Activated T-cell treated with anti-CD3 and anti-CD28 coated beads, Interleukin-2, amount 50 U/mL, for 24 hours (primary cell): Measurements from ENCODE around the gene NTN4.

ENCODE experiments used
- DNase-seq: peaks from one replicate; pipeline ENCODE4 v3.0.0-alpha.2; 2020
- H3K27ac Mint-ChIP-seq: 2 replicates; pipeline ENCODE4 v1.8.0; 2020; ENCODE audit warnings: mild to moderate bottlenecking, mixed read lengths
- H3K27me3 Mint-ChIP-seq: 2 replicates; pipeline ENCODE4 v1.8.0; 2020; ENCODE audit warnings: mixed read lengths
- H3K36me3 Mint-ChIP-seq: 2 replicates; pipeline ENCODE4 v1.8.0; 2020; ENCODE audit warnings: low read depth, mixed read lengths
- H3K4me1 Mint-ChIP-seq: 2 replicates; pipeline ENCODE4 v1.8.0; 2020; ENCODE audit warnings: low read depth, mixed read lengths
- H3K4me3 Mint-ChIP-seq: 2 replicates; pipeline ENCODE4 v1.8.0; 2020; ENCODE audit warnings: mild to moderate bottlenecking, moderate library complexity, mixed read lengths
- H3K9me3 Mint-ChIP-seq: 2 replicates; pipeline ENCODE4 v1.8.0; 2020; ENCODE audit warnings: mixed read lengths

Gene NTN4

DNA sequence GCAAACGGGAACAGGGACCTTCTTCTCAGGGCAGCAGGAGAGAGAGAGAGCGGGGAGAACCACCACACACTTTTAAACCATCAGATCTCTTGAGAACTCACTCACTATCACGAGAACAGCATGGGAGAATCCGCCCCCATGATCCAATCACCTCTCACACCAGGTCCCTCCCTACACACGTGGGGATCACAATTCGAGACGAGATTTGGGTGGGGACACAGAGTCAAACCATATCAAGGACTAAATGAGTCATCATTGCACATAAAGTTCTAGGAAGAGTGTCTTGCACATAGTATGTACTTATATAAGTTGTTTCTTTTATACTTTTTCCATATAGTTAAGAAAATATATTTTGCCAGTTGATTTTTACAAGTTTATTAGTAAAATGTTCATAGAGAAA is 17.6 kb upstream of the NTN4 start:
- peaks cover 34% of the 10 kb centered on the region for H3K27me3 Mint-ChIP-seq
- no peaks in the 10 kb centered on the region for H3K36me3 Mint-ChIP-seq
- H3K4me1 Mint-ChIP-seq, result peaks cover 3% of the 10 kb centered on the region
- H3K9me3 Mint-ChIP-seq, result no peaks in the 10 kb centered on the region
- no peak overlapping the region for H3K4me3 Mint-ChIP-seq
- DNase-seq, result no peak
- no peak overlapping the region for H3K27ac Mint-ChIP-seq

DNA sequence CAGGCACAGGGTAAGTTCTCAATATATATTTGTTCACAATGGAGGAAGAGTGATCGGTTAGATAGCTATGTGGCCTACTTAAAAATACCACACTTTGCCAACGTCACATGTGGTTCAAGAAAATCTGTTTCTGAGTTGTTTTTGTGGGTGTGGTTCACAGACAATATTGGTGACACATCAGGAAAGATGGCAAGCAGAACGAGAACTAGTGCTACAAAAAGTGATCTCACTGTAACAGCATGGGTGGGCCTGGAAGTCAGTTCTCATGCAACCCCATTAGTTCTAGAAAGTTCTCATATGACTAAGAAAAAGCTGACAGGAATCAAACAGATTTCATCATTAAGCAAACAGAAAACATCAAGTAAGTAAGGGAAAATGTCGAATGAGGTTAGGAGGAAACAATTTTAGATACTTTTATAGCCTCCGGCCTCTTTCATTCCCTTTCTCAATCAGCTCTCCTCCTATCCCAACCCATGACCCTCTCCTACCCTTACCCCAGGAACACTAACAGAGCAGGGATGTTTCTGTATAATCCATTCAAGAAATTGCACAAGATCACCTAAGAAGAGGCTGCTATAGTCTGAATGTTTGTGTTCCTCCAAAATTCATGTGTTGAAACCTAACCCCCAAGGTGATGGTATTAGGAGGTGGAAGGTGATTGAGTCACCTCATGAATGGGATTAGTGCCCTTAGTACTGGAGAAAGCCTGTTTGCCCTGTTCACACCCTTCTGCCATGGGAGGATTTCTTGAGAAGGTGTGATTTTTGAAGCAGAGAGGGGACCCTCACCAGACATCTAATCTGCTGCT is 15.5 kb upstream of the NTN4 start:
- Mint-ChIP-seq H3K4me1 (peaks cover 3% of the 10 kb centered on the region), H3K4me3 (no peak overlapping the region), H3K9me3 (no peaks in the 10 kb centered on the region), H3K27me3 (peaks cover 20% of the 10 kb centered on the region), H3K36me3 (no peaks in the 10 kb centered on the region), H3K27ac (no peak overlapping the region)
- no peak for DNase-seq

DNA sequence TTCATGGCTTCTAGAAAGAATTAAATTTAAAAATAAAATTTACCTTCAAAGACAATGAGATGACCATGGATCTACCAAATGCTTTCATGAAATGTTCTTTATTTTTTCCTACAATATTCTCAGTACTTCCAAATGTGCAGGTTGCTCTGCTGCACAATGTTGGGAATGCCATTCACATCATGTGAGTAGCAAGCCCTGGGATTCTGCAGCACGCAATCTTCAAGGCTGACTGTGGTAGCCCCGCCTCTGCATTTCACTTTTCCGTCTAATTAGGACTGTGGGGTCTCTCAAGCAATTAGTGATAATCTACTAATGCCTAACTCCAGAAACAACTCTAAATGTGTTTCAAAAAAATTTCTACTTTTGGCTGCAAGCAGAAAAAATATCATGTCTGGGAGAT is 13.7 kb upstream of the NTN4 start:
- no peak for DNase-seq
- peaks cover 16% of the 10 kb centered on the region for H3K27me3 Mint-ChIP-seq
- H3K4me3 Mint-ChIP-seq, result no peak overlapping the region

DNA sequence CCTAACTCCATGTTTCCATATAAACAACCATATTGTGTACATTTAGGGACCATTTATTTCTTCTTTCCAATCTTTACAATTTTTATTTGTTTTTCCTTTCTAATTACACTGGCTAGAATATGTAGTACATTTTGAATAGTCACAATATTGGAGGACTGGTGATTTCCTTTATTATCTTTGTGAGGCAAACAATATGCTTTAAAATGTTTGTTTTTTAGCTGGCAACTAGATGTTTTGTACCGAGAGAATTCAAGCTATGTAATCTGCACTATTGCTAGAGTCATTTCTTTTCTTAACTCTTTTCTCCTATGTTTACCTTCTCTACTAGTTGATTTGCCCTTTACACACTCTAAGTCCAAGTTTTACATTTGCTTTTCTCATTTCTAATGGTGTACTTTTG is 13.3 kb upstream of the NTN4 start:
- no peak for DNase-seq
- Mint-ChIP-seq H3K36me3 (no peaks in the 10 kb centered on the region), H3K4me3 (no peak overlapping the region), H3K9me3 (no peaks in the 10 kb centered on the region), H3K27me3 (peaks cover 16% of the 10 kb centered on the region), H3K4me1 (peaks cover 3% of the 10 kb centered on the region), H3K27ac (no peak overlapping the region)

More for the DNA sequence above, 13.7 kb upstream of the NTN4 start:
- H3K9me3 Mint-ChIP-seq, result no peaks in the 10 kb centered on the region
- H3K27ac Mint-ChIP-seq, result no peak overlapping the region
- no peaks in the 10 kb centered on the region for H3K36me3 Mint-ChIP-seq
- H3K4me1 Mint-ChIP-seq, result peaks cover 3% of the 10 kb centered on the region

DNA sequence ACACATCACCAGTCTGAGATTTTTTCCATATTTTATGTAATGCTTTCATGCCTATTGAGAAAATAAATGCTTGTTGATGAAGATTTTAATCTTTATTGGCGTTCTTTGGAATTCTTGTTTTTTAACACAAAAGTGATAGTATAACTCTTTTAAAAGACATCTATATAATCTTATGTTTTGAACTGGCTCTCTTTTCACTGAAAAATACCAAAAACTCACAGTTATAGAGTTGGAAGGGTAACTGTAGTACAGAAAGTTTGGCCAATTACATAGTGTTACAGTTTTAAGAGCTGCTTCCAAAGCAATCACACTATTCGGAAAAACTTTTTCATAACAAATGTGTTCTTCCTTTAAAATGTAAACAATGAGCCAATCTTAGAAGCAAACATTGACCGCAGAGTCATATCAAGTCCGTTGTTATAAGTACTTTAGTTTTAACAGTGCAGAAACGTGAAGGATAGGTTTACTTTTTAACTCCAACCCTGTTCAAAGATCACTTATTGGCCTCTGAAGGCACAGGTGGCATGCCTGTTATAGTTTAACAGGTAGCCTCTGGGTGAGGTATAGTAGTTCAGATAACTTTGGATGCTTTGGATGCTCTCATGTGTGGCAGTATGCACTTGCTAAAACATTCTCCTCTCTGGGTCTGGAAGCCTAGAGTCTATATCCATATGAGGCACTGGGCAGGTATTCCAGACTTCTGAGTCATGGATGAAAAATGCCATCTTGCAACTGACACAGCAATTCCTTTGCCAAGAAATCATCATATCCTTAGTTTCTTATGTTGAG is 12.1 kb upstream of the NTN4 start:
- Mint-ChIP-seq H3K4me1 (peaks cover 3% of the 10 kb centered on the region), H3K4me3 (no peak overlapping the region), H3K36me3 (no peaks in the 10 kb centered on the region), H3K9me3 (no peaks in the 10 kb centered on the region), H3K27me3 (peaks cover 11% of the 10 kb centered on the region), H3K27ac (no peak overlapping the region)
- no peak for DNase-seq

DNA sequence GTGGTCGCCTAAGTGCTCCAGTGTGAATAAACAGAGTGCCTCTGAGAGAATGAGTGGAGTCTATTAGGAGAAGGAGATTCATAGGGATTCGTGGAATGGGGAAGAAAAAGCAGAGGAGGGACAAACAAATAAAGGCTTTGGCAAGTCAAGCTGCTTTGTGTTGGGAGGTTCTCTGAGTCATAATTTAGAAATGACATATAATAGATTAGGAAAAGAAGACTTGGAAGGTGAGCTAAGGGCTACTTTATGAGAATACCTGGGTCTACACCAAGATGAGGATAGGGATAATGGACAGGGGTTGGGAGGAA is 6.4 kb upstream of the NTN4 start:
- Mint-ChIP-seq H3K9me3 (no peaks in the 10 kb centered on the region), H3K27me3 (peaks cover 49% of the 10 kb centered on the region)

DNA sequence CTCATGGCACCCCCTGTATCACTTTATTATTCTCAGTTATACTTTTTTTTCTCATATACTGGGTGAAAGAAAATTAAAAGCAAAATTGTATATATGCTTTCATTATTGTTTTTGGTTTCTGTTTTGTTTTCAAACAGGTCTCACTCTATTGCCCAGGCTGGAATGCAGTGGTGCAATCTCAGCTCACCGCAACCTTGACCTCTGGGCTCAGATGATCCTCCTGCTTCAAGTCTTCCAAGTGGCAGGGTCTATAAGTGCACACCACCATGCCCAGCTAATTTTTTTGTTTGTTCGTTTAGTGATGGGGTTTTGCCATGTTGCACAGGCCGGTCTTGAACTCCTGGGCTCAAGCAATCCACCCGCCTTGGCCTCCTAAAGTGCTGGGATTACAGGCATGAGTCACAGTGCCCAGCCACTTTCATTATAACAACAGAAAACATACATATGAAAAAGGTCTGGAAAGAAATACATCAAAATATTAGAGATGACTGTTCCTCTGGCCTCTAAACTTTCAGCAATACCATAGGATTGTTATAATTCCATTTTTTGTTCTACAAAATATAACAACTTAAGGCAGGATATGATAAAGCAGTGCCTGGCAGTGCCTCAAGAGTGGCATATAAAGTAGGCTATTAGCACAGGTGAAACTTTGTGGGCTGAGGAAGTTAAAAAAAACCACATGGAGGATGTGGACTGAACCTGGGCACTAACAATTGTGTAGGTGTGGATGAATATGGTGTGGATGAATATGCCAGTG is 5.8 kb upstream of the NTN4 start:
- Mint-ChIP-seq H3K27me3 (peaks cover 54% of the 10 kb centered on the region), H3K36me3 (no peaks in the 10 kb centered on the region), H3K9me3 (no peaks in the 10 kb centered on the region), H3K4me3 (no peak overlapping the region), H3K27ac (no peak overlapping the region), H3K4me1 (peaks cover 4% of the 10 kb centered on the region)
- DNase-seq, result no peak

More for the DNA sequence above, 6.4 kb upstream of the NTN4 start:
- DNase-seq, result no peak
- Mint-ChIP-seq H3K4me3 (no peak overlapping the region), H3K4me1 (peaks cover 3% of the 10 kb centered on the region), H3K27ac (no peak overlapping the region), H3K36me3 (no peaks in the 10 kb centered on the region)

DNA sequence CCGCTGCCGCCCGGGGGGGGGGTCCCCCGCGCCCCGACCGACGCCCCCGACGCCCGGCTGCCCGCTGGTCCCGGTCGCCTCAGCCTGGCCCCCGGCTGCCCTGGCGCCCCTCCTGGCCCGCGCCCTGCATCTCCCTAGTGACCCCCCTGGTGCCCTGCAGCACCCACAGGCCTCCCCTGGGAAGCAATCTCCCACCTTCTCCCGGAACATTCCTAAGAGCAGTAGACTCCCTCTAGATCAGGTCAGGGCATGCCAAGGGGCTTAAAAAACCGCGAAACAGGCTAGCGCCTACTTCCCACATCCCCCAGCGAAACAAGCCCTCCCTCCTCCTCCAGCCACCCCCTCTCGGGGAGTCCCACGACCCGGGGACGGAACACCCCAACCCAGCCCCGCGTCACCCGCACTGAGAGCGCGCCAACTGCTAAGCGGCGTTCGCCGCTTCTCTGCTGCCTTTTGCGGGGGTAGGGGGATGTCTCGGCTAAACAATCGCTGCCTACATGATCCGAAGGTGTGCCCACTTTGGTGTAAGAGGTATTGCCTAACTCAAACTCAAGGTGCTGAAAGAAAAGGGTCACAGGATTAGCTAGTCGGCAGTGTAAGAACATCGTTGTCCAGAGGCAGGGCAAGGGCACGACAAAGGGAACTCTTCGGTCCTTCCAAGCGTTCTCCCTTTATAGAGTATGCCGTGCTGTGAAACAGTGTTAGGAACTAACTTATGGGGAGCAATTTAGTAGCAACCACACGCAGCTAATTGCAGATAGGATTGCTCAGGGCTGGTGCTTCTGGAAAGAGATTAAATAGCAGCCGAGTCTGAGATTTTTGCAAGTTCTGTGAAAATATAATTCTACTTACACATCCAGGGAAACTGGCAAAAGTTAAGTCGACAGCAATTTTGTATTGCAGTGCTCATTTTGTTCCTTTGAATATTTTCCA is 619 bp upstream of the NTN4 start:
- H3K9me3 Mint-ChIP-seq, result no peaks in the 10 kb centered on the region
- peaks cover 85% of the 10 kb centered on the region for H3K27me3 Mint-ChIP-seq
- H3K27ac Mint-ChIP-seq, result no peak overlapping the region
- peaks cover 12% of the 10 kb centered on the region for H3K4me1 Mint-ChIP-seq
- H3K36me3 Mint-ChIP-seq, result no peaks in the 10 kb centered on the region
- DNase-seq, result peak; percentile 50
- peak overlapping the region; percentile 74 for H3K4me3 Mint-ChIP-seq

DNA sequence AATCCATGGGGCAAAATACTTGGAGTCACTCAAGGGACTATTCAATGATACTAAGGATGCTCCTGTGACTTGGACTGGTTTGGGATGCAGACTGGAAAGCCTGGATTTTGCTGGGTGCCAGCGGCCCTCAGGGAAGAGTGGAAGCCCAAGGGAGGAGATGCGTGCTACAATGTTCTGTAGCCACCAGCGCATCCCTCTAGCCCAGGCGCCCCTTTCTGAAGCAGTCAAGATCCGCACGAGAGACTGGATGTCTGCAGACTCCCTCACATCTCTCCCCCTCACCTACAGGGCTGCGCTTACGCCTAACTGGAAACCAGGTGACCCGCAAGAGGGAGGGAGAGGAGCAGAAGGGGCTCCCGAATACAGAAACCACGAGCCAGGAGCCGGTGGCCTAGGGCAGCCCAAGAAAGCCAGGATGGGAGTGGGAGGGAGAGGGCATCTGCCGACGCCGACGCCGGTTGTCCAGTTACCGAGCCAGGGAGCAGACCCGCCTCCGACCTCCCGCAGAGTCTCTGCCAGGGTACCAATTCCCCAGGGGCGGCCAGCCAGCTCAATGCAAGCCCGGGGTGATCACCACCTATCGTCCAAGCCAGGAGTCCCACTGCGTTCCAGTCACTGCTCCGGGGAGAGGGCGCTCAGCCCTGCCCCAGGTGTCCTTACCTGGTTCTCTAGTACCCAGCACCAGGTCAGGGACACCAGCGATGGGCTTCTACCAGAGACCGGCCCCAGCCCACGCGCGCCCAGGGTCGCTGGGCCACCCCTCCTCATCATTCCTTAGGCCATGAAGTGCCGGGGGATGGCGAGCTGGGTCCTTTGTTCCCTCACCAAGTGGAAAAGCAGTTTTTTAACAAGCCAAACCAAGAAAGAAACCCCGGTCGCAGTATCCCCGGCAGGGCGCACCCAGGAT is 1.2 kb downstream of the NTN4 start:
- peak; percentile 34 for DNase-seq
- Mint-ChIP-seq H3K27me3 (peaks cover 83% of the 10 kb centered on the region), H3K36me3 (no peaks in the 10 kb centered on the region), H3K4me1 (peaks cover 12% of the 10 kb centered on the region), H3K4me3 (peak overlapping the region; percentile 65), H3K27ac (no peak overlapping the region), H3K9me3 (no peaks in the 10 kb centered on the region)

DNA sequence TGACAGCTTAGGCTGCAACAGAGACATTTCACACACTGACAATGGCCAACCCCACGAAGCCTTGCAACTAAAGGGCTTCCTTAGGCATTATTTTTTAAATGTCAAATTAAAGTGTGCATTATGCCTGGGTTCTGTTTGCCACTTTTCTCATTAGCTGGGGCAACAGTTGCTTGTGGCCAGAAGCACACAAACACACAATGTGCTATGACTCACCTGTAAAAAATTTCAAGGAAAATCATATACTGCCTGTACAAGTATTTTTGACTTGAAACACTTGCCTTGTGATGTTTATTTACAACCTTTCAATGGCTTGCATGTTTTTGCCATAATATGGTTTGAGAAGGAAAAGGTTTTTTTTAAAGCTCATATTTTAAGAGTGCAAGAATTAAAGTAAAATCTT is 1.9 kb downstream of the NTN4 start:
- Mint-ChIP-seq H3K27me3 (peaks cover 78% of the 10 kb centered on the region), H3K4me1 (peaks cover 12% of the 10 kb centered on the region), H3K9me3 (no peaks in the 10 kb centered on the region), H3K36me3 (no peaks in the 10 kb centered on the region), H3K27ac (no peak overlapping the region), H3K4me3 (no peak overlapping the region)
- DNase-seq, result no peak

DNA sequence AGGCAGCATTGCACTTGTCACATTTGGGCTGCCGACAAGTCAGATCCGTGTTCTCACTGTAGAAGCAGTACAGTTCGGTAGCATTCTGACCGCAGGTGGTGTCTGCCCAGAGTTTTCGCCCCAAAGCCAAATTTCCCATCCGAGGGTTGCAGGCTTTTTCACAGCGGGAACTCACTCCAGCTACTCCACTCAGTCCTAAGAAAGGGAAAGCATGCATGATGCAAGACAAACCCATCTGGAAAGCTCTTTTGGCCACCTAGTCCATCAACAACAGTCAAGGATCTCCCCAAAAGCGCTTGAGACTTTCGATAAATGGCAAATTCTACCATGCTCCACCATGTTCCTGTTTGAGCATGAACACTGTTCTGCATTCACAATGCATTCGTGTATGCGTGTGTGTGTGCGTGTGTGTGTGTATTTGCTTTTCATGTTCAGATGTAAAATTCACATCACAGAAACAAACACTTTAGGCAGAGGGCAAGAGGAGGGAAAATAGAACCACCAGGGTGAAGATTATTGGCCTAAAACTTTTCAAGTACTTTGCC is 3.2 kb downstream of the NTN4 start:
- DNase-seq, result no peak
- H3K4me1 Mint-ChIP-seq, result peaks cover 12% of the 10 kb centered on the region
- H3K4me3 Mint-ChIP-seq, result no peak overlapping the region
- H3K36me3 Mint-ChIP-seq, result no peaks in the 10 kb centered on the region
- no peaks in the 10 kb centered on the region for H3K9me3 Mint-ChIP-seq
- H3K27me3 Mint-ChIP-seq, result peaks cover 69% of the 10 kb centered on the region
- no peak overlapping the region for H3K27ac Mint-ChIP-seq

DNA sequence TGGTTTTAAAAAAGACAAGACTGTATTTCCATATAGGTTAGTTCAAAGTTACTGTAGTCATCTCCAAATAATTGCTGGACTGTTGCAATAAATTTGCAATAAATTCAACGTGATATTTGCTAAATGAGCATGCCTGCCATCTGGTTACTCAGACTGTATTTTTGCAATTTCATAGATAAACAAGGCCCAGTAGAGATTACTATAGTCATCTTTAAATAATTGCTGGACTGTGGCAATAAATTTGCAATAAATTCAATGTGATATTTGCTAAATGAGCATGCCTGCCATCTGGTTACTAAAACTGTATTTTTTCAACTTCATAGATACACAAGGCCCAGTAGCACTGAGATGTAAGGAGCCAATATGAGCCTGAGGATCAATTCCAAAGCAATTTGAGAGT is 5.6 kb downstream of the NTN4 start:
- Mint-ChIP-seq H3K36me3 (no peaks in the 10 kb centered on the region), H3K27ac (no peak overlapping the region)

DNA sequence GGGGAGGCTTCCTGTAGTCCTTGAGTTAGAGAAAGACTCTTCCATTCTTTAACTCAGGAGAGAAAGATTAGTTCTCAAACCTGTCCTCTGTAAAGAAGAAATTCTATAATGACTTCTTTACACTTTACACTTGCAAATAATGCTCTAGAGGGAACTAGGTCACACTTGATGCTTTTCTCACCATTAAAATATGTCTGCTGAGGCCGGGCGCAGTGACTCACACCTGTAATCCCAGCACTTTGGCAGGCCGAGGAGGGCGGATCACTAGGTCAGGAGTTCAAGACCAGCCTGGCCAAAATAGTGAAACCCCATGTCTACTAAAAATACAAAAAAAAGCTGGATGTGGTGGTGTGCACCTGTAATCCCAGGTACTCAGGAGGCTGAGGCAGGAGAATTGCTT is 6.3 kb downstream of the NTN4 start:
- H3K9me3 Mint-ChIP-seq, result no peaks in the 10 kb centered on the region
- no peak overlapping the region for H3K4me3 Mint-ChIP-seq
- DNase-seq, result no peak
- peaks cover 52% of the 10 kb centered on the region for H3K27me3 Mint-ChIP-seq
- H3K4me1 Mint-ChIP-seq, result no peaks in the 10 kb centered on the region
- no peak overlapping the region for H3K27ac Mint-ChIP-seq
- no peaks in the 10 kb centered on the region for H3K36me3 Mint-ChIP-seq

More for the DNA sequence above, 5.6 kb downstream of the NTN4 start:
- Mint-ChIP-seq H3K27me3 (peaks cover 58% of the 10 kb centered on the region), H3K4me3 (no peak overlapping the region), H3K4me1 (peaks cover 6% of the 10 kb centered on the region), H3K9me3 (no peaks in the 10 kb centered on the region)
- DNase-seq, result no peak
